Measurements from ENCODE around the gene SHANK2. TPM values are rescaled to one million over a fixed set of nuclear protein-coding genes. Genes with fewer than 3 reads are reported as not detected.

Gene SHANK2
- polyA plus RNA-seq (2013, experiment 1 of 2) = 11.5 TPM
- polyA plus RNA-seq (2013, experiment 2 of 2) = 15.2 TPM

GRCh38 chr11:71252269-71252769 lies at the start of gene SHANK2:
Gene SHANK2 (minus strand): TSS chr11:71252577. CDS start chr11:71147326, 105,251 bp downstream.
- Histone ChIP-seq H3K4me1 (ENCODE audit: insufficient read depth, low read length) (peaks cover 54% of the 10 kb centered on the region), H3K36me3 (ENCODE audit: insufficient read depth, low read length) (no peaks in the 10 kb centered on the region), H3K9me3 (ENCODE audit: insufficient read depth, low read depth, low read length) (no peaks in the 10 kb centered on the region), H3K9ac (ENCODE audit: low read depth, low read length) (peak within 1 kb of the TSS; percentile 86), H3K27me3 (ENCODE audit: insufficient read depth, low read length) (peaks cover 23% of the 10 kb centered on the region), H3K4me3 (ENCODE audit: low read length) (peak within 1 kb of the TSS; percentile 72), H3K27ac (ENCODE audit: low read depth, low read length) (peak within 1 kb of the TSS; percentile 48; the same call in 1 of the 2 replicates)
- under 1% methylated on average over 70 of the region's 70 CpGs for WGBS

GRCh38 chr11:71301858-71302533 lies 49.6 kb upstream of the SHANK2 start:
- Histone ChIP-seq H3K27me3 (ENCODE audit: insufficient read depth, low read length) (no peaks in the 10 kb centered on the region), H3K4me1 (ENCODE audit: insufficient read depth, low read length) (no peaks in the 10 kb centered on the region), H3K36me3 (ENCODE audit: insufficient read depth, low read length) (no peaks in the 10 kb centered on the region), H3K27ac (ENCODE audit: low read depth, low read length) (no peak overlapping the region), H3K4me3 (ENCODE audit: low read length) (no peak overlapping the region), H3K9ac (ENCODE audit: low read depth, low read length) (no peak overlapping the region), H3K9me3 (ENCODE audit: insufficient read depth, low read depth, low read length) (no peaks in the 10 kb centered on the region)
- WGBS = 79% methylated on average over 17 of the region's 17 CpGs

- H3K27me3 ChIP-seq (ENCODE audit: insufficient read depth, low read length) = no peaks in the 10 kb centered on the region
- no peak overlapping the region for H3K27ac ChIP-seq (ENCODE audit: low read depth, low read length)
- H3K9me3 ChIP-seq (ENCODE audit: insufficient read depth, low read depth, low read length) = no peaks in the 10 kb centered on the region
- H3K4me3 ChIP-seq (ENCODE audit: low read length) = no peak overlapping the region
- no peaks in the 10 kb centered on the region for H3K4me1 ChIP-seq (ENCODE audit: insufficient read depth, low read length)
- 92% methylated on average over 19 of the region's 19 CpGs for WGBS
- no peaks in the 10 kb centered on the region for H3K36me3 ChIP-seq (ENCODE audit: insufficient read depth, low read length)
- H3K9ac ChIP-seq (ENCODE audit: low read depth, low read length) = no peak overlapping the region
Measured at GRCh38 chr11:71301046-71301857, 48.9 kb upstream of the SHANK2 start.

- 95% methylated on average over 8 of the region's 8 CpGs for WGBS
- no peaks in the 10 kb centered on the region for H3K36me3 ChIP-seq (ENCODE audit: insufficient read depth, low read length)
- no peak overlapping the region for H3K27ac ChIP-seq (ENCODE audit: low read depth, low read length)
- H3K9me3 ChIP-seq (ENCODE audit: insufficient read depth, low read depth, low read length) = no peaks in the 10 kb centered on the region
- no peaks in the 10 kb centered on the region for H3K27me3 ChIP-seq (ENCODE audit: insufficient read depth, low read length)
- H3K4me1 ChIP-seq (ENCODE audit: insufficient read depth, low read length) = no peaks in the 10 kb centered on the region
- H3K9ac ChIP-seq (ENCODE audit: low read depth, low read length) = no peak overlapping the region
- no peak overlapping the region for H3K4me3 ChIP-seq (ENCODE audit: low read length)
Measured at GRCh38 chr11:71300187-71300586, 47.8 kb upstream of the SHANK2 start.

GRCh38 chr11:71298761-71299181 lies 46.4 kb upstream of the SHANK2 start:
- H3K27ac ChIP-seq (ENCODE audit: low read depth, low read length) = no peak overlapping the region
- H3K27me3 ChIP-seq (ENCODE audit: insufficient read depth, low read length) = no peaks in the 10 kb centered on the region
- H3K4me3 ChIP-seq (ENCODE audit: low read length) = no peak overlapping the region
- no peaks in the 10 kb centered on the region for H3K9me3 ChIP-seq (ENCODE audit: insufficient read depth, low read depth, low read length)
- WGBS = 92% methylated on average over 14 of the region's 14 CpGs
- H3K36me3 ChIP-seq (ENCODE audit: insufficient read depth, low read length) = no peaks in the 10 kb centered on the region
- H3K4me1 ChIP-seq (ENCODE audit: insufficient read depth, low read length) = no peaks in the 10 kb centered on the region
- no peak overlapping the region for H3K9ac ChIP-seq (ENCODE audit: low read depth, low read length)

GRCh38 chr11:71298016-71298550 lies 45.7 kb upstream of the SHANK2 start:
- Histone ChIP-seq H3K27ac (ENCODE audit: low read depth, low read length) (no peak overlapping the region), H3K27me3 (ENCODE audit: insufficient read depth, low read length) (no peaks in the 10 kb centered on the region), H3K4me1 (ENCODE audit: insufficient read depth, low read length) (no peaks in the 10 kb centered on the region), H3K9me3 (ENCODE audit: insufficient read depth, low read depth, low read length) (no peaks in the 10 kb centered on the region), H3K4me3 (ENCODE audit: low read length) (no peak overlapping the region), H3K36me3 (ENCODE audit: insufficient read depth, low read length) (no peaks in the 10 kb centered on the region), H3K9ac (ENCODE audit: low read depth, low read length) (no peak overlapping the region)
- WGBS = 93% methylated on average over 8 of the region's 8 CpGs

- no peaks in the 10 kb centered on the region for H3K36me3 ChIP-seq (ENCODE audit: insufficient read depth, low read length)
- no peaks in the 10 kb centered on the region for H3K27me3 ChIP-seq (ENCODE audit: insufficient read depth, low read length)
- H3K27ac ChIP-seq (ENCODE audit: low read depth, low read length) = no peak overlapping the region
- H3K9ac ChIP-seq (ENCODE audit: low read depth, low read length) = no peak overlapping the region
- no peaks in the 10 kb centered on the region for H3K4me1 ChIP-seq (ENCODE audit: insufficient read depth, low read length)
- 82% methylated on average over 9 of the region's 9 CpGs for WGBS
- H3K4me3 ChIP-seq (ENCODE audit: low read length) = no peak overlapping the region
- H3K9me3 ChIP-seq (ENCODE audit: insufficient read depth, low read depth, low read length) = peaks cover 11% of the 10 kb centered on the region; the same call in 1 of the 2 replicates
Measured at GRCh38 chr11:71294846-71295600, 42.6 kb upstream of the SHANK2 start.

- Histone ChIP-seq H3K9ac (ENCODE audit: low read depth, low read length) (no peak overlapping the region), H3K27me3 (ENCODE audit: insufficient read depth, low read length) (no peaks in the 10 kb centered on the region), H3K4me3 (ENCODE audit: low read length) (no peak overlapping the region), H3K36me3 (ENCODE audit: insufficient read depth, low read length) (no peaks in the 10 kb centered on the region), H3K9me3 (ENCODE audit: insufficient read depth, low read depth, low read length) (peaks cover 17% of the 10 kb centered on the region; the same call in 1 of the 2 replicates), H3K27ac (ENCODE audit: low read depth, low read length) (no peak overlapping the region), H3K4me1 (ENCODE audit: insufficient read depth, low read length) (no peaks in the 10 kb centered on the region)
- WGBS = 87% methylated on average over 3 of the region's 3 CpGs
Measured at GRCh38 chr11:71293961-71294782, 41.8 kb upstream of the SHANK2 start.

- Histone ChIP-seq H3K4me1 (ENCODE audit: insufficient read depth, low read length) (no peaks in the 10 kb centered on the region), H3K36me3 (ENCODE audit: insufficient read depth, low read length) (no peaks in the 10 kb centered on the region), H3K27me3 (ENCODE audit: insufficient read depth, low read length) (no peaks in the 10 kb centered on the region), H3K27ac (ENCODE audit: low read depth, low read length) (no peak overlapping the region), H3K4me3 (ENCODE audit: low read length) (no peak overlapping the region), H3K9ac (ENCODE audit: low read depth, low read length) (no peak overlapping the region), H3K9me3 (ENCODE audit: insufficient read depth, low read depth, low read length) (peaks cover 17% of the 10 kb centered on the region; the same call in 1 of the 2 replicates)
- 84% methylated on average over 14 of the region's 14 CpGs for WGBS
Measured at GRCh38 chr11:71286701-71287643, 34.6 kb upstream of the SHANK2 start.
